H9 (cell line): ENCODE measurements around the gene NFIX. TPM values are rescaled to one million over a fixed set of nuclear protein-coding genes. Genes with fewer than 3 reads are reported as not detected.

Experiments used
- DNase-seq: peaks from one replicate; pipeline ENCODE4 v3.0.0-alpha.2; 2017
- H2AFZ ChIP-seq: one replicate; pipeline ENCODE4 v1.6.1; 2013; ENCODE audit warnings: mild to moderate bottlenecking, low read length, control low read depth, moderate library complexity
- H2AK5ac ChIP-seq: 2 replicates; pipeline ENCODE4 v1.6.1; 2013; ENCODE audit warnings: low read length, control low read depth, mixed read lengths; ENCODE audit not compliant: insufficient read length
- H2BK120ac ChIP-seq: one replicate; pipeline ENCODE4 v1.6.1; 2013; ENCODE audit warnings: low read depth, mild to moderate bottlenecking, low read length, control low read depth, inconsistent platforms; ENCODE audit not compliant: poor library complexity, severe bottlenecking
- H2BK12ac ChIP-seq: 2 replicates; pipeline ENCODE4 v1.6.1; 2013; ENCODE audit warnings: low read length, control low read depth, mixed read lengths, low read depth; ENCODE audit not compliant: insufficient read length
- H2BK15ac ChIP-seq: 2 replicates; pipeline ENCODE4 v1.6.1; 2013; ENCODE audit warnings: low read depth, low read length, control low read depth
- H2BK20ac ChIP-seq: one replicate; pipeline ENCODE4 v1.6.1; 2013; ENCODE audit warnings: low read depth, mild to moderate bottlenecking, low read length, control low read depth, inconsistent platforms; ENCODE audit not compliant: poor library complexity, severe bottlenecking
- H2BK5ac ChIP-seq: 2 replicates; pipeline ENCODE4 v1.6.1; 2013; ENCODE audit warnings: low read length, control low read depth, mixed read lengths; ENCODE audit not compliant: insufficient read length
- H3K14ac ChIP-seq: 2 replicates; pipeline ENCODE4 v1.6.1; 2013; ENCODE audit warnings: low read length, control low read depth; ENCODE audit not compliant: insufficient read depth
- H3K18ac ChIP-seq: 2 replicates; pipeline ENCODE4 v1.6.1; 2013; ENCODE audit warnings: low read depth, mild to moderate bottlenecking, mixed read lengths, low read length, control low read depth; ENCODE audit not compliant: insufficient read length
- H3K23ac ChIP-seq: 2 replicates; pipeline ENCODE4 v1.6.1; 2013; ENCODE audit warnings: low read length, control low read depth, mixed read lengths, low read depth; ENCODE audit not compliant: insufficient read length
- H3K23me2 ChIP-seq: 2 replicates; pipeline ENCODE4 v1.6.1; 2013; ENCODE audit warnings: low read depth, mild to moderate bottlenecking, mixed read lengths, low read length, control low read depth; ENCODE audit not compliant: insufficient read length, poor library complexity, severe bottlenecking
- H3K27ac ChIP-seq: 2 replicates; pipeline ENCODE4 v1.5.1; 2013; ENCODE audit warnings: low read length, control low read depth, mixed read lengths, low read depth; ENCODE audit not compliant: insufficient read length
- H3K27me3 ChIP-seq: 2 replicates; pipeline ENCODE4 v1.6.1; 2013; ENCODE audit warnings: low read length, control low read depth, inconsistent platforms; ENCODE audit not compliant: insufficient read depth
- H3K4ac ChIP-seq: 2 replicates; pipeline ENCODE4 v1.6.1; 2013; ENCODE audit warnings: low read depth, mild to moderate bottlenecking, control low read depth, inconsistent platforms, low read length, moderate library complexity
- H3K4me1 ChIP-seq: 2 replicates; pipeline ENCODE4 v1.6.1; 2013; ENCODE audit warnings: low read length, control low read depth, inconsistent platforms; ENCODE audit not compliant: insufficient read depth
- H3K4me2 ChIP-seq: 2 replicates; pipeline ENCODE4 v1.6.1; 2013; ENCODE audit warnings: low read length, control low read depth, mixed read lengths; ENCODE audit not compliant: insufficient read length, insufficient read depth
- H3K56ac ChIP-seq: 2 replicates; pipeline ENCODE4 v1.6.1; 2013; ENCODE audit warnings: low read depth, mild to moderate bottlenecking, mixed read lengths, low read length, control low read depth; ENCODE audit not compliant: insufficient read length
- H3K79me1 ChIP-seq: 2 replicates; pipeline ENCODE4 v1.6.1; 2013; ENCODE audit warnings: low read depth, mild to moderate bottlenecking, moderate library complexity, low read length, control low read depth, inconsistent platforms; ENCODE audit not compliant: insufficient read depth, poor library complexity, severe bottlenecking
- H3K79me2 ChIP-seq: 2 replicates; pipeline ENCODE4 v1.6.1; 2013; ENCODE audit warnings: low read length, control low read depth, inconsistent platforms; ENCODE audit not compliant: insufficient read depth
- H3K9ac ChIP-seq: 2 replicates; pipeline ENCODE4 v1.6.1; 2013; ENCODE audit warnings: low read length, control low read depth, mixed read lengths; ENCODE audit not compliant: insufficient read length; ENCODE audit errors: extremely low read depth
- H3K9me3 ChIP-seq: one replicate; pipeline ENCODE4 v1.6.1; 2013; ENCODE audit warnings: low read depth, low read length, inconsistent platforms; ENCODE audit not compliant: control insufficient read depth
- H3T11ph ChIP-seq: one replicate; pipeline ENCODE4 v1.6.1; 2013; ENCODE audit warnings: mild to moderate bottlenecking, low read length, control low read depth, inconsistent platforms
- H4K20me1 ChIP-seq: one replicate; pipeline ENCODE4 v1.6.1; 2013; ENCODE audit not compliant: control insufficient read depth, insufficient read length, insufficient read depth
- H4K5ac ChIP-seq: 2 replicates; pipeline ENCODE4 v1.6.1; 2013; ENCODE audit warnings: low read depth, mild to moderate bottlenecking, mixed read lengths, low read length, control low read depth; ENCODE audit not compliant: insufficient read length
- H4K8ac ChIP-seq: replicated peaks from 2 replicates; pipeline ENCODE4 v1.6.1; 2013; ENCODE audit warnings: low read length, control low read depth, mixed read lengths, low read depth; ENCODE audit not compliant: insufficient read length
- H4K91ac ChIP-seq: 2 replicates; pipeline ENCODE4 v1.6.1; 2013; ENCODE audit warnings: low read depth, mild to moderate bottlenecking, moderate library complexity, mixed read lengths, low read length, control low read depth; ENCODE audit not compliant: insufficient read length
- H3K27ac Mint-ChIP-seq, 3 experiments: 2 replicates in 2 of 3; 3 replicates in 1 of 3; pipeline ENCODE4 v1.8.0; 2020 to 2021; ENCODE audit warnings: mixed read lengths in 3 of 3, mild to moderate bottlenecking in 1 of 3, moderate library complexity in 1 of 3
- H3K27me3 Mint-ChIP-seq: 2 replicates; pipeline ENCODE4 v1.8.0; 2021; ENCODE audit warnings: low read depth, mild to moderate bottlenecking, moderate library complexity, mixed read lengths
- H3K36me3 Mint-ChIP-seq, 3 experiments: 2 replicates in 2 of 3; 3 replicates in 1 of 3; pipeline ENCODE4 v1.8.0; 2020 to 2021; ENCODE audit warnings: low read depth in 3 of 3, mixed read lengths in 3 of 3; ENCODE audit not compliant: insufficient read depth in 1 of 3
- H3K4me1 Mint-ChIP-seq, 2 experiments: 2 replicates each; pipeline ENCODE4 v1.8.0; 2020; ENCODE audit warnings: mixed read lengths in 2 of 2
- H3K4me3 Mint-ChIP-seq, 2 experiments: 2 replicates in 1 of 2; 3 replicates in 1 of 2; pipeline ENCODE4 v1.8.0; 2020 to 2021; ENCODE audit warnings: mild to moderate bottlenecking in 2 of 2, mixed read lengths in 2 of 2, moderate library complexity in 1 of 2
- H3K9me3 Mint-ChIP-seq, 2 experiments: 2 replicates in 1 of 2; 3 replicates in 1 of 2; pipeline ENCODE4 v1.8.0; 2020; ENCODE audit warnings: mild to moderate bottlenecking in 2 of 2, mixed read lengths in 2 of 2, moderate library complexity in 1 of 2
- WGBS: extraction: QIAGEN DNeasy Blood & Tissue Kit; methylation state at CpG from one replicate; pipeline ENCODE4 v1.1.7; 2013; ENCODE audit warnings: missing lambda C conversion rate, low lambda C conversion rate, mixed read lengths; ENCODE audit not compliant: insufficient read length; ENCODE audit errors: extremely low coverage; 5-methylcytosine and 5-hydroxymethylcytosine counted together
- total RNA-seq: library from RNA; stranded (reverse); gene quantifications from 2 replicates; pipeline ENCODE4 v1.2.1, GENCODE V29; 2021
- TF ChIP-seq, protein P1 (sequence below): fragments of 200-600 bp; sonication (generic); conservative IDR thresholded peaks from 3 replicates; pipeline ENCODE4 v1.8.0; 2021; ENCODE audit warnings: antibody characterized with exemption, mild to moderate bottlenecking

The NFIX gene
- total RNA-seq, 1 experiment from 2014 or later: 0.31 TPM

DNA sequence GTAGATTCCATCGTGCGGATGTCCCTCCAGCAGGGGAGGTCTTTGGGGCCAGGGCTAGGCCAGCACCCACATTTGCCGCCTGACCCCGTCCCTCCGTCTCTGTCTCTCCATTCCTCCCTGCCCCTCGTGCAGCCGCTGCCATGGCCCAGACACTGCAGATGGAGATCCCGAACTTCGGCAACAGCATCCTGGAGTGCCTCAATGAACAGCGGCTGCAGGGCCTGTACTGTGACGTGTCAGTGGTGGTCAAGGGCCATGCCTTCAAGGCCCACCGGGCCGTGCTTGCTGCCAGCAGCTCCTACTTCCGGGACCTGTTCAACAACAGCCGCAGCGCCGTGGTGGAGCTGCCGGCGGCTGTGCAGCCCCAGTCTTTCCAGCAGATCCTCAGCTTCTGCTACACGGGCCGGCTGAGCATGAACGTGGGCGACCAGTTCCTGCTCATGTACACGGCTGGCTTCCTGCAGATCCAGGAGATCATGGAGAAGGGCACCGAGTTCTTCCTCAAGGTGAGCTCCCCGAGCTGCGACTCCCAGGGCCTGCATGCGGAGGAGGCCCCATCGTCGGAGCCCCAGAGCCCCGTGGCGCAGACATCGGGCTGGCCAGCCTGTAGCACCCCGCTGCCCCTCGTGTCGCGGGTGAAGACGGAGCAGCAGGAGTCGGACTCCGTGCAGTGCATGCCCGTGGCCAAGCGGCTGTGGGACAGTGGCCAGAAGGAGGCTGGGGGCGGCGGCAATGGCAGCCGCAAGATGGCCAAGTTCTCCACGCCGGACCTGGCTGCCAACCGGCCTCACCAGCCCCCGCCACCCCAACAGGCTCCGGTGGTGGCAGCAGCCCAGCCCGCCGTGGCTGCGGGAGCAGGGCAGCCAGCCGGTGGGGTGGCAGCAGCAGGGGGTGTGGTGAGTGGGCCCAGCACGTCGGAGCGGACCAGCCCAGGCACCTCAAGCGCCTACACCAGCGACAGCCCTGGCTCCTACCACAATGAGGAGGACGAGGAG lies 140.1 kb downstream of the NFIX start:
- Histone ChIP-seq H3K14ac (no peak overlapping the region), H3K9ac (no peak overlapping the region), H3K27ac (no peak overlapping the region), H4K5ac (no peak overlapping the region), H3K4ac (no peak overlapping the region), H2AFZ (no peak overlapping the region), H3K56ac (no peak overlapping the region), H3K79me2 (peaks cover 14% of the 10 kb centered on the region; the same call in 1 of the 2 replicates), H2BK12ac (no peak overlapping the region), H3K4me1 (no peaks in the 10 kb centered on the region), H4K20me1 (no peaks in the 10 kb centered on the region), H3K79me1 (peaks cover 4% of the 10 kb centered on the region), H2BK120ac (no peak overlapping the region), H2AK5ac (no peak overlapping the region), H3T11ph (no peak overlapping the region), H4K8ac (no peak overlapping the region), H3K23me2 (no peaks in the 10 kb centered on the region), H3K27me3 (no peaks in the 10 kb centered on the region), H3K18ac (no peak overlapping the region), H3K23ac (no peak overlapping the region), H4K91ac (no peak overlapping the region), H2BK20ac (no peak overlapping the region), H2BK15ac (no peak overlapping the region), H2BK5ac (no peak overlapping the region), H3K9me3 (no peaks in the 10 kb centered on the region), H3K4me2 (no peak overlapping the region)
- TF ChIP-seq, protein P1, sequence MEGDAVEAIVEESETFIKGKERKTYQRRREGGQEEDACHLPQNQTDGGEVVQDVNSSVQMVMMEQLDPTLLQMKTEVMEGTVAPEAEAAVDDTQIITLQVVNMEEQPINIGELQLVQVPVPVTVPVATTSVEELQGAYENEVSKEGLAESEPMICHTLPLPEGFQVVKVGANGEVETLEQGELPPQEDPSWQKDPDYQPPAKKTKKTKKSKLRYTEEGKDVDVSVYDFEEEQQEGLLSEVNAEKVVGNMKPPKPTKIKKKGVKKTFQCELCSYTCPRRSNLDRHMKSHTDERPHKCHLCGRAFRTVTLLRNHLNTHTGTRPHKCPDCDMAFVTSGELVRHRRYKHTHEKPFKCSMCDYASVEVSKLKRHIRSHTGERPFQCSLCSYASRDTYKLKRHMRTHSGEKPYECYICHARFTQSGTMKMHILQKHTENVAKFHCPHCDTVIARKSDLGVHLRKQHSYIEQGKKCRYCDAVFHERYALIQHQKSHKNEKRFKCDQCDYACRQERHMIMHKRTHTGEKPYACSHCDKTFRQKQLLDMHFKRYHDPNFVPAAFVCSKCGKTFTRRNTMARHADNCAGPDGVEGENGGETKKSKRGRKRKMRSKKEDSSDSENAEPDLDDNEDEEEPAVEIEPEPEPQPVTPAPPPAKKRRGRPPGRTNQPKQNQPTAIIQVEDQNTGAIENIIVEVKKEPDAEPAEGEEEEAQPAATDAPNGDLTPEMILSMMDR: no peak
- Mint-ChIP-seq H3K27ac (peak overlapping the region in 2 of 3 experiments; percentile 23 to 55; a peak in 1 of 7 replicates), H3K4me3 (no peak overlapping the region), H3K36me3 (peaks cover 22 to 69% (median 53%) of the 10 kb centered on the region in 3 experiments; a peak in 6 of 7 replicates), H3K9me3 (no peaks in the 10 kb centered on the region), H3K4me1 (peaks cover 12 to 16% of the 10 kb centered on the region in 2 experiments; a peak in 3 of 4 replicates), H3K27me3 (no peaks in the 10 kb centered on the region)
- WGBS: no CpG with 5 or more reads among the region's 60 CpGs
- DNase-seq: no peak
